K562 (cell line): ENCODE data around the gene CYP51A1. TPM values are rescaled to one million over a fixed set of nuclear protein-coding genes. Genes with fewer than 3 reads are reported as not detected.

Experiments used
- BHLHE40 ChIP-seq: IDR thresholded peaks from 2 replicates; pipeline ENCODE4 v1.6.1; 2011; ENCODE audit warnings: low read length, improper control_type of control experiment
- ESRRB ChIP-seq: fragments of 250-450 bp; sonication (Bioruptor Pico); IDR thresholded peaks from 2 replicates; pipeline ENCODE4 v1.5.0; 2020; ENCODE audit warnings: mild to moderate bottlenecking, moderate library complexity, borderline replicate concordance
- ETV5 ChIP-seq: sonication (generic); formaldehyde crosslinking; IDR thresholded peaks from 2 replicates; pipeline ENCODE4 v1.4.0; 2020; ENCODE audit warnings: low read depth, mild to moderate bottlenecking, missing genetic modification reagents
- HCFC1 ChIP-seq: IDR thresholded peaks from 2 replicates; pipeline ENCODE4 v1.6.1; 2012; ENCODE audit warnings: low read depth, low read length, improper control_type of control experiment
- MED1 ChIP-seq: sonication (generic); formaldehyde crosslinking; IDR thresholded peaks from 2 replicates; pipeline ENCODE4 v1.8.1; 2023; ENCODE audit warnings: missing genetic modification reagents, borderline replicate concordance
- POLR2AphosphoS5 ChIP-seq: IDR thresholded peaks from 2 replicates; pipeline ENCODE4 v1.6.1; 2011; ENCODE audit warnings: mild to moderate bottlenecking, low read depth, low read length, moderate library complexity; ENCODE audit not compliant: control insufficient read depth, insufficient read depth
- SMARCA4 ChIP-seq: fragments of 450-650 bp; IDR thresholded peaks from 2 replicates; pipeline ENCODE4 v1.6.1; 2016
- TAF9B ChIP-seq: fragments of 450-650 bp; IDR thresholded peaks from 2 replicates; pipeline ENCODE4 v1.6.1; 2018; ENCODE audit warnings: mild to moderate bottlenecking; ENCODE audit not compliant: partially characterized antibody
- TCFL5 ChIP-seq: fragments of 250-450 bp; sonication (Bioruptor Pico); conservative IDR thresholded peaks from 2 replicates; pipeline ENCODE4 v1.6.1; 2021; ENCODE audit warnings: mild to moderate bottlenecking, moderate library complexity, matching md5 sums
- ZC3H4 ChIP-seq: sonication (generic); formaldehyde crosslinking; IDR thresholded peaks from 2 replicates; pipeline ENCODE4 v1.9.0; 2021; ENCODE audit warnings: missing genetic modification reagents, borderline replicate concordance
- ZNF124 ChIP-seq: sonication (generic); formaldehyde crosslinking; IDR thresholded peaks from 2 replicates; pipeline ENCODE4 v1.8.1; 2022; ENCODE audit warnings: missing genetic modification reagents
- ZNF174 ChIP-seq: fragments of 250-450 bp; sonication (Bioruptor Pico); IDR thresholded peaks from 2 replicates; pipeline ENCODE4 v1.4.0; 2020; ENCODE audit warnings: mild to moderate bottlenecking
- ZNF175 ChIP-seq: fragments of 200-800 bp; sonication (Bioruptor generic); IDR thresholded peaks from 2 replicates; pipeline ENCODE4 v1.6.1; 2016; ENCODE audit warnings: low read depth, mild to moderate bottlenecking, missing genetic modification characterization, missing compliant biosample characterization
- ZNF764 ChIP-seq: fragments of 250-450 bp; sonication (Bioruptor Pico); IDR thresholded peaks from 2 replicates; pipeline ENCODE4 v1.4.0; 2020; ENCODE audit warnings: low read depth, mild to moderate bottlenecking, moderate library complexity
- ZNF77 ChIP-seq: fragments of 250-450 bp; sonication (Bioruptor Pico); IDR thresholded peaks from 2 replicates; pipeline ENCODE4 v1.5.0; 2020
- polyA plus RNA-seq, 8 experiments: library from polyadenylated mRNA; depleted of rRNA in 4 of 8; stranded (reverse) in 5 of 8; unstranded in 3 of 8; fragments of >200 nt; fragmentation: Nextera tagmentation in 2 of 8; fragmentation: Illumina TruSeq in 1 of 8; extraction: Ambion mirVana in 2 of 8; extraction: Trizol in 1 of 8; gene quantifications; 2 replicates each; pipeline versions ENCODE4 v1.2.1 to v1.2.3, GENCODE V29; 2011 to 2014; ENCODE audit warnings: inconsistent platforms in 1 of 8, missing spikeins in 1 of 8
- total RNA-seq, 7 experiments: library from RNA; depleted of rRNA in 6 of 7; stranded (reverse); fragments of >200 nt in 6 of 7; fragmentation: Illumina TruSeq in 2 of 7; extraction: Trizol in 2 of 7; gene quantifications; 2 replicates each; pipeline versions ENCODE4 v1.2.1 to v1.2.3, GENCODE V29; 2011 to 2021; ENCODE audit warnings: low replicate concordance in 1 of 7
- TF ChIP-seq, protein P1 (sequence below): fragments of 250-450 bp; sonication (Bioruptor Pico); IDR thresholded peaks from 2 replicates; pipeline ENCODE4 v1.5.0; 2022; ENCODE audit warnings: mild to moderate bottlenecking
- TF ChIP-seq, protein P2 (sequence below), 2 experiments: IDR thresholded peaks; 2 replicates each; pipeline ENCODE4 v1.6.1; 2012; ENCODE audit warnings: improper control_type of control experiment in 2 of 2, low read depth in 2 of 2, low read length in 2 of 2, borderline replicate concordance in 1 of 2
- TF ChIP-seq, protein P3 (sequence below): IDR thresholded peaks from 2 replicates; pipeline ENCODE4 v1.6.1; 2011; ENCODE audit not compliant: insufficient read length; ENCODE audit errors: extremely low read depth
- TF ChIP-seq, protein P4 (sequence below), 2 experiments: IDR thresholded peaks; 2 replicates each; pipeline ENCODE4 v1.6.1; 2011; ENCODE audit warnings: borderline replicate concordance in 1 of 2, control low read depth in 1 of 2, low read depth in 1 of 2, low read length in 1 of 2, mild to moderate bottlenecking in 1 of 2, mixed read lengths in 1 of 2, moderate library complexity in 1 of 2; ENCODE audit not compliant: insufficient read depth in 1 of 2, insufficient read length in 1 of 2, poor library complexity in 1 of 2, severe bottlenecking in 1 of 2; ENCODE audit errors: extremely low read depth in 1 of 2
- TF ChIP-seq, protein P5 (sequence below): fragments of 450-650 bp; formaldehyde crosslinking; IDR thresholded peaks from 2 replicates; pipeline ENCODE4 v1.4.0; 2020; ENCODE audit warnings: mild to moderate bottlenecking, mixed read lengths

The CYP51A1 gene
- total and polyA plus RNA-seq, 9 of the 15 experiments (the other 6 are each of a cell fraction or from before 2014, with no cell fraction given) = 35.4 to 151 (median 80.3) TPM

DNA sequence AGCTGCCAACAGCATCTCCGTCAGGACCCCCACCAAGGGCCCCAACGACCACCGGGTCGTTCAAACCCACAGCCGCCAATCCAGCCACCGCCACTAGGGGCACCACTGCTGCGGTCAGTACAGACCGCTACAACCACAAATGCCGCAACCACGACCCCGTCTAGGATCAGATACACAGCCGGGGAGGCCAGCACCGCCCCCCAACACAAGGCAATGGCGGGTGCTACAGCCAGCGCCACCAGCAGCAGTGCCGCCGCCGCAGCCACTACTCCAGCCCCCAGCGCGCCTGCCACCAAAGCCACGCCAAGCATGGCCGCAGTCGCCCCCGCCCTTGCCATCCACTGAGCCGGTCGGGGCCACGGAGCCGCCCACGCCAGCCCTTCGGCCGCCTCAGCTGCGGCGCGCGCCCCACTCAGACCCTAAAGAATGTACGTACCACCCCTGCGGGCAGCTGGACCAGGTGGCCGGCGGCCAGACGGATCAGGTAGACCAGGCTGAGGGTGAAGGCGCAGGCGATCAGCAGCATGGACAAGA is 473 bp downstream of the CYP51A1 start (continued):
- TF ChIP-seq ETV5 (CRISPR knock-in tag) (no peak), TAF9B (no peak), SMARCA4 (0 out of 2 replicates have a peak, but pooled peaks have one; percentile 10), ZNF124 (no peak), ZNF764 (CRISPR knock-in tag) (no peak), BHLHE40 (no peak), ESRRB (CRISPR knock-in tag) (no peak), TCFL5 (CRISPR knock-in tag) (no peak), ZNF175 (no peak), HCFC1 (no peak), MED1 (CRISPR knock-in tag) (no peak), ZNF77 (no peak), ZNF174 (no peak), ZC3H4 (CRISPR knock-in tag) (no peak; the same call in 1 of the 2 replicates), POLR2AphosphoS5 (no peak)
- TF ChIP-seq, protein P1, sequence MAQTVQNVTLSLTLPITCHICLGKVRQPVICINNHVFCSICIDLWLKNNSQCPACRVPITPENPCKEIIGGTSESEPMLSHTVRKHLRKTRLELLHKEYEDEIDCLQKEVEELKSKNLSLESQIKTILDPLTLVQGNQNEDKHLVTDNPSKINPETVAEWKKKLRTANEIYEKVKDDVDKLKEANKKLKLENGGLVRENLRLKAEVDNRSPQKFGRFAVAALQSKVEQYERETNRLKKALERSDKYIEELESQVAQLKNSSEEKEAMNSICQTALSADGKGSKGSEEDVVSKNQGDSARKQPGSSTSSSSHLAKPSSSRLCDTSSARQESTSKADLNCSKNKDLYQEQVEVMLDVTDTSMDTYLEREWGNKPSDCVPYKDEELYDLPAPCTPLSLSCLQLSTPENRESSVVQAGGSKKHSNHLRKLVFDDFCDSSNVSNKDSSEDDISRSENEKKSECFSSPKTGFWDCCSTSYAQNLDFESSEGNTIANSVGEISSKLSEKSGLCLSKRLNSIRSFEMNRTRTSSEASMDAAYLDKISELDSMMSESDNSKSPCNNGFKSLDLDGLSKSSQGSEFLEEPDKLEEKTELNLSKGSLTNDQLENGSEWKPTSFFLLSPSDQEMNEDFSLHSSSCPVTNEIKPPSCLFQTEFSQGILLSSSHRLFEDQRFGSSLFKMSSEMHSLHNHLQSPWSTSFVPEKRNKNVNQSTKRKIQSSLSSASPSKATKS (CRISPR knock-in tag) = no peak
- TF ChIP-seq, protein P2, sequence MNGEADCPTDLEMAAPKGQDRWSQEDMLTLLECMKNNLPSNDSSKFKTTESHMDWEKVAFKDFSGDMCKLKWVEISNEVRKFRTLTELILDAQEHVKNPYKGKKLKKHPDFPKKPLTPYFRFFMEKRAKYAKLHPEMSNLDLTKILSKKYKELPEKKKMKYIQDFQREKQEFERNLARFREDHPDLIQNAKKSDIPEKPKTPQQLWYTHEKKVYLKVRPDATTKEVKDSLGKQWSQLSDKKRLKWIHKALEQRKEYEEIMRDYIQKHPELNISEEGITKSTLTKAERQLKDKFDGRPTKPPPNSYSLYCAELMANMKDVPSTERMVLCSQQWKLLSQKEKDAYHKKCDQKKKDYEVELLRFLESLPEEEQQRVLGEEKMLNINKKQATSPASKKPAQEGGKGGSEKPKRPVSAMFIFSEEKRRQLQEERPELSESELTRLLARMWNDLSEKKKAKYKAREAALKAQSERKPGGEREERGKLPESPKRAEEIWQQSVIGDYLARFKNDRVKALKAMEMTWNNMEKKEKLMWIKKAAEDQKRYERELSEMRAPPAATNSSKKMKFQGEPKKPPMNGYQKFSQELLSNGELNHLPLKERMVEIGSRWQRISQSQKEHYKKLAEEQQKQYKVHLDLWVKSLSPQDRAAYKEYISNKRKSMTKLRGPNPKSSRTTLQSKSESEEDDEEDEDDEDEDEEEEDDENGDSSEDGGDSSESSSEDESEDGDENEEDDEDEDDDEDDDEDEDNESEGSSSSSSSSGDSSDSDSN (IDR thresholded peaks at IDR 0.05; ENCODE audit: borderline replicate concordance in 1 of 2, low read depth in 2 of 2, low read length in 2 of 2) = no peak
- TF ChIP-seq, protein P3, sequence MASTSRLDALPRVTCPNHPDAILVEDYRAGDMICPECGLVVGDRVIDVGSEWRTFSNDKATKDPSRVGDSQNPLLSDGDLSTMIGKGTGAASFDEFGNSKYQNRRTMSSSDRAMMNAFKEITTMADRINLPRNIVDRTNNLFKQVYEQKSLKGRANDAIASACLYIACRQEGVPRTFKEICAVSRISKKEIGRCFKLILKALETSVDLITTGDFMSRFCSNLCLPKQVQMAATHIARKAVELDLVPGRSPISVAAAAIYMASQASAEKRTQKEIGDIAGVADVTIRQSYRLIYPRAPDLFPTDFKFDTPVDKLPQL = no peak
- TF ChIP-seq, protein P4, sequence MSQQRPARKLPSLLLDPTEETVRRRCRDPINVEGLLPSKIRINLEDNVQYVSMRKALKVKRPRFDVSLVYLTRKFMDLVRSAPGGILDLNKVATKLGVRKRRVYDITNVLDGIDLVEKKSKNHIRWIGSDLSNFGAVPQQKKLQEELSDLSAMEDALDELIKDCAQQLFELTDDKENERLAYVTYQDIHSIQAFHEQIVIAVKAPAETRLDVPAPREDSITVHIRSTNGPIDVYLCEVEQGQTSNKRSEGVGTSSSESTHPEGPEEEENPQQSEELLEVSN (IDR thresholded peaks at IDR 0.05; ENCODE audit: borderline replicate concordance in 1 of 2, extremely low read depth in 1 of 2, insufficient read depth in 1 of 2, insufficient read length in 1 of 2, low read depth in 1 of 2, low read length in 1 of 2, poor library complexity in 1 of 2, severe bottlenecking in 1 of 2) = no peak
- TF ChIP-seq, protein P5, sequence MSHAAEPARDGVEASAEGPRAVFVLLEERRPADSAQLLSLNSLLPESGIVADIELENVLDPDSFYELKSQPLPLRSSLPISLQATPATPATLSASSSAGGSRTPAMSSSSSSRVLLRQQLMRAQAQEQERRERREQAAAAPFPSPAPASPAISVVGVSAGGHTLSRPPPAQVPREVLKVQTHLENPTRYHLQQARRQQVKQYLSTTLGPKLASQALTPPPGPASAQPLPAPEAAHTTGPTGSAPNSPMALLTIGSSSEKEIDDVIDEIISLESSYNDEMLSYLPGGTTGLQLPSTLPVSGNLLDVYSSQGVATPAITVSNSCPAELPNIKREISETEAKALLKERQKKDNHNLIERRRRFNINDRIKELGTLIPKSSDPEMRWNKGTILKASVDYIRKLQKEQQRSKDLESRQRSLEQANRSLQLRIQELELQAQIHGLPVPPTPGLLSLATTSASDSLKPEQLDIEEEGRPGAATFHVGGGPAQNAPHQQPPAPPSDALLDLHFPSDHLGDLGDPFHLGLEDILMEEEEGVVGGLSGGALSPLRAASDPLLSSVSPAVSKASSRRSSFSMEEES (CRISPR knock-in tag) = no peak
